HuH-7.5 (cell line): ENCODE data around the gene SLC15A5.
A peak's percentile ranks its signal among the peaks of the same experiment; 100 is the strongest.

Experiments used
- DNase-seq: peaks from one replicate; pipeline ENCODE4 v3.0.0; 2011; ENCODE audit warnings: low spot score

The SLC15A5 gene

DNA sequence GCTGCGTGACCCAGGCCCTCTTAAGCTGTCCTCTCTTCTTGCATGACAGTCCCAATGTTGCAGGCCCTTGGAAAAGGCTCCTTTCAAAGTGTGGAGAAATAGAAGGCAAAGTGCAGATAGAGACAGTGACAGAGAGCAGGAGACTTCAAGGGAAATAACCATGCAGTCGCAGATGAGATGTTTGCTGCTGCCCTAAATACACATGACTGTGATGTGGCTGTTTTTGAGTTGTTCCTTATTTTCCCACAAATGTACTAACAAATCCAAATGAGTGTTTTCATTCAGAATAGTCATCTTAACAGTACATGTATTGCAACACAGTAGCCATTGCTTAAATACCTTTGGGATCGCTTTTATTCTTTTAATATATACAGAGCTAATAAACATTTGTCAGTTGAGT is 101.6 kb downstream of the SLC15A5 start:
- DNase-seq: no peak

DNA sequence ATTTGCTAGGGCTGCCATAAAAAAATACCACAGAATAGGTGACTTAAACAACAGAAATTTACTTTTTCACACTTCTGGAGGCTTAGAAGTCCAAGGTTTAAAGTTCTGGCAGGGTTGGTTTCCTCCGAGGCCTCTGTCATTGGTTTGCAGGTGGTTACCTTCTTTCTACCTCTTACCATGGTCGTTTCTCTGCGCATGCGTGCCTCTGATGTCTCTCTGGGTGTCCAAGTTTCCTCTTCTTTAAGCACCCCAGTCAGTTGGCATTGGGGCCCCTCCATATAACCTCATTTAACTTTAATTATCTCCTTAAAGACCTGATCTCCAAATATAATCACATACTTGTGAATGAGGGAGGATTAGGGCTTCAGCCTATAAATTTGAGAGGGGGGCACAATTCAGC is 103.2 kb downstream of the SLC15A5 start:
- DNase-seq: no peak

DNA sequence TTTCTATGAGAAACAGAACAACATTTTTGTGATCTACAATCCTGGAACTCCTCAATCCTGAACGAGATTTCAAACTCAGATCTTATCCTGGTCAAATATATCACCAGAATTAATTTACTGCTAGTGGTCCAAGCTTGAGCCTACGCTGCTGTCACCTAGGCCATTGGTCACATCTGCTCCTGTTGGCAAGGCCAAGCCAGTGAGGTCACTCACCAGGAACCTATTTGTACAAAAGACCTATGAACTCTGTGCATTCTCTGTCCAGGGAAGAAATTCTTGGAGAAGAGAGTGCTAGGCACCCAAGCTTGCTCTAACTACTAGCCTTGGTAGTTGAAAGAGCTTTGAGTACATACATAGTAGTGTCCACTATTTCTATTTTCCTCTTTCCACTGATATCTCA is 106.1 kb downstream of the SLC15A5 start:
- DNase-seq: no peak

DNA sequence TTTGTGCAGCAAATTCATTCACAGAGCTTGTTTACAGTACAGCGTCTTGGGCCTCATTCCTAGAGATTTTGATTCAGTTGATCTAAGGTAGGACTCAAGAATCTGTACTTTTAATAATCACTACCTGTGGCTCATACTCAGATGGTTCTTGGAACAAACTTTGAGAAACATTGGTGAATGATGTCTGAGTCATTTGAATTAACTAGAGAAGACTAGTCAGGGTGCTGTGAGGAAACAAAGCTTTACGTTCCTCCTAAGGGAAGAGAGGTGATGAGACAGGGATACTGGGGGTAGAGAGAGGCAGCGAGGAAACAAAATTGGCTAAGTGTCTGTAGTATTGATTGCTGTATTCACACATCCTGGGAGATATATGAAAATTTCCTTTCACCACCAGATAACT is 109.4 kb downstream of the SLC15A5 start:
- no peak for DNase-seq

DNA sequence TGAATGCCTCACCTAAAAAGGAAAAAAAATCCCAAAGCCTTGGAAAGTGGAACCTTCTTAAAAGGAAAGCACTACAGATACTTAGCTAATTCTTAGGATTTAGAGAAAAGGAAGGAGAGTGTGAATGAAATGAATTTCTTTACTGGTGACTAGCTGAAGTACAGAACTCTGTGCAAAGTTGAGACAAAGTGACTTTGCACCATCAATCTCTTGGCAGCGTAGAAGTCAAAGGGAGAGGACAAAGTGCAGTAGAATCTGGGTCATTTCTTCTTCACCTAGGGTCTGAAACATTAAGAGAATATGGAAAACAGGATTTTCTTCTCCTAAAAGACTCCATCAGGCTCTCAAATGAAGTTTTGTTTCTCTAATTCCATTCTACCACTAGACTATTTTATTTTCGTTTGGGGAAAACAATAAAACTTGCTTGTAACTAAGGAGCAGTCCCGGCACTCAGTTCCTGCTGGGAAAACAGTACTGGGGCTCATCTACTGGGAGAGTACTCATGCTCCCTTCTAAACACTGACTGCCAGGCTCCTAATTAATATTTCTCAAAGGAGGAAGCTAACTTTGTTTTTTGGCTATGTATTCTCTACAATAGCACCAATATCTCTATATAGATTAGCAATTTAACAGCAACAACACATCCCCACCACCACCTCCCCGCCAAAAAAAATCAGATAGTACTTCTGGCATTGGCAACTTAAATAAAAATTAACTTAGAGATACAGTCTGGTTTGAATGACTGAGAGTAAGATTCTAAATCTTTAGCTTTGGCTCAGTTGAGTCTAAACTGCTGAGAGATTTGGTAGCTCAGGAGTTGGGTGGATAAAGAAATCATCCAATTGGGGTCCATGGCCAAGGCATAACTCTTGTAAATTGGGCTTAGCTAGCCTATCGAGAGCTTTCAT is 110.7 kb downstream of the SLC15A5 start:
- no peak for DNase-seq

DNA sequence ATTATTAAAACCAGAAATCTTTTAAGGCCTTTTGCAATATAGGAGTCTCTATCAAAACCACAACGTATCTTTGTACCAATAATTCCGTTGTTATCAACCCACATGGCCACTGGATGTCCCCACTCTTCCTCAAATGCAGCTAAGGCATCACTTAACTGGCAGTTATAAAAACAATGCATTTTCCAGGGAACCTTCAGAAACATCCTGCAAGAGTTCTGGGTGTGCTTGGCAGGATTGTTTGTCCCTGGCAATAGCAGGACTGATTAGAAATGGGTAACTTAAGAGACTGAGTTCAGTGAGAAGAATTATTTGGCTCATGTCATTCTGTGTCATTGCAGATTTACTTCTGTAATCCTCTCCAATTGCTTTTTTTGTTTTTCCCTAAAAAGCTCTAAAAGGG is 112.0 kb downstream of the SLC15A5 start:
- peak; percentile 8 for DNase-seq

DNA sequence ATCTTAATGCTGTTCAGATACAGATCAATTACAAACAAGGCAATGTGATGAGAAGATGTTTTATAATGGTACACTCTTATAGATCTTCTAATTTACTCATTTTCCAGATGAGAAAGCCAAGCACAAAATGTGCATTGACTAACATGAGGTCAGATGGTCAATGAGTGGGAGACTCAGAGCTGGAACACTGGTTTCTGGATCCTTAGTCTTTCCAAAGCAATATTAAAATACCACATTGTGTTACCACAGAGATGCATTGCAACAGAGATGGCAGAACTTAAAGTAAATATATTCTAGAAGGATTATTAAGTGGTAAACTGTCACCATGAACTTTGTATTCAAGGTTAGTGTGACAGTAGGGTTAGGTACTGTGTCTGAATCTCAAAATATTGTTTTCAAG is 113.6 kb downstream of the SLC15A5 start:
- DNase-seq: no peak

DNA sequence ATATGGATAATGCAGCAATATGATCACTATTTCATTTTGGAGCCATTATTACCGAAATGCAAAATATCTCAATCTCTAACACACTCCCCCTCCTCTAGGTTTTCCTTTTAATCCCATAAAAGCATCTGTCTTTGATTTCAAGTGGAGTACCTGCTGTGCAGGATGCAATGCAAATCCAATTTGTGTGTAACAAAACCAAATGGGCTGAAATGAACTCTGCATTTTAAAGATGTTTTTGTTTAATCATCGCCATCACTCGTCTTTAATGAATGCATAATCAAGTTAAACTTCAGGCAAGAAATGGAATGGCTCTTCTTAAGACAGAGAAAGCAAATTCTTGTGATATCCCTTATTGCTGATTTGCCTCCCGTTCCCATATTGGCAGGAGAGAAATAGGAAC is 114.3 kb downstream of the SLC15A5 start:
- no peak for DNase-seq

DNA sequence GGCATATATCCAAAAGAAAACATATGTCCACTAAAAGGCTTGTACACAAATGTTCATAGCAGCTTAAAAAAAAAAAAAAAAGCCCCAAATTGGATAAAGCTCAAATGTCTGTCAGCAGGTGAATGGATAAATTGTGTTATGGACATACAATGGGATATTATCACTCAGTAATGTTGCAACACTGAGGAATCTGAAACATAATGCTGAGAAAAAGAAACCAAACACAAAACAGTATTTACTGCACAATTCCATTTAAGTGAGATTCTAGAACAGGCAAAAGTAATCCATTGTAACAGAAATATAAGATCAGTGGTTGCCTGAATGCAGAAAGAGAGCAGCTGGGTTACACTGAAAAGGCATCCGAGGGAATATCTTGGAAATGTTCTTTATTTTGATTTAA is 117.9 kb downstream of the SLC15A5 start:
- no peak for DNase-seq

DNA sequence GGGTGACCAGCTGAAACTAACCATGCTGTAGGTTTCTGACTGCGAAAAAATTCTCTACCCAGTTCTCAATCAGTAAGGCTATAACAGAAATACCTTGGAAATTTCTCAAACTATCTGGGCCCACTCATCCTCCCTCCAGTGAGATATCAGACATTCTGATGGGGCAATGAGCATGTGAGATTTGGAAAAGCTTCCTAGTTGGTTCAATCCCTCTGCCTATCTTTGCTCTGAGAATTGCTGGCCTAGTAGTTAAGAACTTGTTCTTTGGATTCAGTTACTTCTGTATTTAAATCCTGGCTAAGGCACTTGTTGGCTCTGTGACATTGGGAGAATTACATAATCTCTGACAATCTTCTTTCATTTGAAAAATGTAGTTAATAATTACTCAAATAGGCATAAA is 119.4 kb downstream of the SLC15A5 start:
- no peak for DNase-seq

DNA sequence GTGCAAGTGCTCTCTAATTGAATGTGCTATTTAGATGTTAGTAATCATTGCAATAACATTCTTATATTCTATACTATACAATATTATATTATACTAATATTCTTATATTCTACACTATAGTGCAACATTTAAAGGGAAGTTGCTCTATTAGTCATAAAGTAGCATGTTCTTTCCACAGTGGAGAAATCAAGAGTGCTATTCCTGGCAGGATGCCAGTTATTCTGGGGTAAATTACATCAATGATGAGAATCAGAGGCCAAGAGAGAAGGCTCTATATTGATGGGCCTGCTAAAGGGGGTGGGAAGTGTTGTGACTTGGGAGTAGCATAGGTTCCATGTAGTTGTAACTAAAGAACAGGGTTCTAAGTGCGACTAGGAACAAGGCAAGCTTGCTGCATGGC is 121.5 kb downstream of the SLC15A5 start:
- DNase-seq: no peak

DNA sequence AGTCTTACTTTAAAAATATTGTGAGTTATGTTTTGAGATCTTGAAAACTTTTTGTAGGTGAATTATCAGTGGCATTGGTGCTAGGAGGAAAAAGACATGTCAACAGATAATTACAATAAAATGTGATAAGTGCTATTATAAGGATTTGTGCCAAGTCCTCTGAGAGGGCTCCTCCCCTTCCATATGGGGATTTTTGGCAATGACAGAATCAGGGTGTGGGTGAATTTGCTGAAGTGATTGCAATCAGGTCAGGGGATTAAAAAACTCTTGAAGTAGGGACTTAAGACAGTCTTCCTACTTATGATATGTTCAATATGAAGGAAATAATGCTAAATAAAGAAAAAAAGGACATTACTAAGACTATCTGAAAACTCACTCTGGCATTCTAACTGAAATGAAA is 122.5 kb downstream of the SLC15A5 start:
- DNase-seq: no peak

DNA sequence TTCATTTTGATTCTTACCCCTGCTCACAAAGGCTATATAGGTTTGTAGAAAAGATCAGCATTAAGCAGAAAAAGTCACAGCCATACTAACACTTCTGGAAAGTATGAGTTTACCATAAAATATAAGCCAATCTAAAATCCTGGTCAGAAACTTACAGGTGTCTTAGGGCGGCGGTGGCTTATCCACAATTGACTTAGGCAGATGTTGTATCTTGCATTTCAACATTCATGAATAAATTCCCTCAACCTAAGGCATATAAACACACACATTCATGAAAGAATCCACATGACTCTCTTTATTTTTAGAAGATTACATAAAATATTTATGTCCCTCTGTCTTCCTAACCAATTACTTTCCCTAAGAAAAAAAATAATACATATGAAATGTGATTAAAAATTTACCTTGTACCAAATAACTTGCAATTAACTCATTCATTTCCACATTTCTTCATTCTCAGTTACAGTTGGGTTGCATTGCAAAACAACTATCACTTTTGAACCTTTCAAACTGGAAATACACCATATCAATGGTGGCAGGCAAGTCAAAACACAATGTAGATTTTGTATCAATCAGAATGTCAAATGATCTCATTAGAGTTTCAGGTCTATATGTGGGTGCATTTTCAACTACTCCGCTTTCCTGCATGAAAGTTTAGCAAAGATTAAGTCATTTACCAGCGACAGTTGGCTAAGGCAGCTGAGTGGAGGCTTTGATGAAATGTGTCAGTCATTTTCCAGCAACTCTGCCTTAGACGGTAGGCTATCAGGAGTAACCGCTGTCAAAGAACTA is 124.4 kb downstream of the SLC15A5 start:
- no peak for DNase-seq

DNA sequence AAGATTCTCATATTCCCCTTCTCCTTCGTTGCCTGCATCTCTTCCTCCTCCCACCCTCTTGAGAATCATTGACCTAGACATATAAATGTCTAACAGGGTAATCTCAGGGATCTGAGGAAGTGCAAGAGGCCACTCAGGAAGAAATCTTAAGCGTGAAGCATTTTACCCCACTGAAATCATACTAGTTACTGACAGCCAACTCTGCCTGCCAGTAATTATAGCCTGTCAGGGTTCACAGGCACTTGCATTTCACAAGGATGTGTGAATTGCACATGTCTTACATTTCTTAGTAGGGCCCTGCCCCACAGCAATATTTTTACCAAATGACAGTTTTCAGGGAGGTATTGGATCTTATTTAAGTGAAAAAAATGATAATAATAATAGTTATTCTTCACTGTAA is 127.2 kb downstream of the SLC15A5 start:
- no peak for DNase-seq

DNA sequence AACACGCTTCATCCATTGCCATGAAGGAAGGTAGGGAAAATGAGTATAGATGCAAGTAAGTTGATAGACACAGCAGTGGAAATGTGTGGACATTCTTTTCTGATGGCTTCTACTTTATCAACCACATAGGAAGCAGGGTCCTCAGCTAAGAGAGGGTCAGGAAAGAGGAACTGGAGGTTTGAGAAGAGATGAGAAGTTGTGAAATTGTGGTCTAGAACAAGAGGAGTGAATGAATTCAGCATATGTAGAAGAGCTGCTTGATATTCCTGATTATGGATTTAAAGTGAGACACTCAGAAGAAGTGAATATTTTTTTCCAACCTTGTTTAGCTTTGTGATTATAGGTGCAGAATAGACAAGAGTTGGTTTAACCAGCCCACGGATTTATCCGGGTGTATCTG is 128.5 kb downstream of the SLC15A5 start:
- no peak for DNase-seq
